ENCODE data around the gene TIMM50. TPM values are rescaled to one million over a fixed set of nuclear protein-coding genes. Genes with fewer than 3 reads are reported as not detected.
A peak's percentile ranks its signal among the peaks of the same experiment; 100 is the strongest.

The TIMM50 gene
- total and polyA plus RNA-seq, 2 of the 8 experiments (the other 6 are each of a cell fraction or from before 2014, with no cell fraction given): 155 to 187 TPM

DNA sequence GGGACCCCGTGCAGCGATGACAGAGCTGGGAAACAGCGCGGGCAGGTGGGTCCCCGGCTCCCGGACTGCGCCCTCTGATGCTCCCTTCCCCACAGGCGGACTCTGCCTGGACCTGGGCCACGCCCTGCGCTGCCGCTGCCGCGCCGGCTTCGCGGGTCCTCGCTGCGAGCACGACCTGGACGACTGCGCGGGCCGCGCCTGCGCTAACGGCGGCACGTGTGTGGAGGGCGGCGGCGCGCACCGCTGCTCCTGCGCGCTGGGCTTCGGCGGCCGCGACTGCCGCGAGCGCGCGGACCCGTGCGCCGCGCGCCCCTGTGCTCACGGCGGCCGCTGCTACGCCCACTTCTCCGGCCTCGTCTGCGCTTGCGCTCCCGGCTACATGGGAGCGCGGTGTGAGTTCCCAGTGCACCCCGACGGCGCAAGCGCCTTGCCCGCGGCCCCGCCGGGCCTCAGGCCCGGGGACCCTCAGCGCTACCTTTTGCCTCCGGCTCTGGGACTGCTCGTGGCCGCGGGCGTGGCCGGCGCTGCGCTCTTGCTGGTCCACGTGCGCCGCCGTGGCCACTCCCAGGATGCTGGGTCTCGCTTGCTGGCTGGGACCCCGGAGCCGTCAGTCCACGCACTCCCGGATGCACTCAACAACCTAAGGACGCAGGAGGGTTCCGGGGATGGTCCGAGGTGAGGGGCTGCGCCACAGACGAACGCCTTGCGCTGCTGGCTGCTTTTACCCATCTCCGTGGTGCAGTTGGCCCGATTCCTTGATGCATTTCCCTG lies 26.5 kb downstream of the TIMM50 start:
- H2BK15ac ChIP-seq (ENCODE audit: low read length): peak overlapping the region; percentile 72; the same call in 1 of the 2 replicates
- no peak overlapping the region for H2BK120ac ChIP-seq (replicated peaks; ENCODE audit: low read depth, low read length)
- peak overlapping the region in 1 of 4 experiments; percentile 1; a peak in 1 of 7 replicates for H3K9ac ChIP-seq (replicated peaks in 1 of 4; ENCODE audit: extremely low read depth in 1 of 4, low read depth in 3 of 4, low read length in 3 of 4)
- peak overlapping the region; percentile 63 for H3K56ac ChIP-seq (replicated peaks; ENCODE audit: insufficient read length, low read depth, low read length)
- no peak overlapping the region for H3K14ac ChIP-seq (ENCODE audit: insufficient read length)
- H3K36me3 ChIP-seq (ENCODE audit: control insufficient read depth in 2 of 4, insufficient read depth in 4 of 4, low read length in 3 of 4): no peaks in the 10 kb centered on the region
- no peaks in the 10 kb centered on the region for H3K79me2 ChIP-seq (ENCODE audit: control insufficient read depth in 1 of 2, insufficient read depth in 2 of 2, low read length in 2 of 2)
- no peak overlapping the region for H3K4ac ChIP-seq (replicated peaks; ENCODE audit: insufficient read length, low read depth, low read length)
- peak overlapping the region; percentile 35; the same call in 1 of the 2 replicates for H4K8ac ChIP-seq (ENCODE audit: extremely low read depth, insufficient read depth, low read length)
- peaks cover 7% of the 10 kb centered on the region for H3K23me2 ChIP-seq (ENCODE audit: low read depth, low read length)
- no peak overlapping the region for H2BK20ac ChIP-seq (ENCODE audit: low read length)
- H4K5ac ChIP-seq (ENCODE audit: insufficient read length, low read depth, low read length): no peak overlapping the region
- 4% methylated on average over 63 of the region's 96 CpGs; no CpG with 5 or more reads in 1 of the 2 experiments for WGBS, 2 experiments (ENCODE audit: extremely low coverage in 1 of 2, insufficient coverage in 1 of 2, insufficient read length in 1 of 2, insufficient replicate concordance in 2 of 2, low coverage in 1 of 2, low lambda C conversion rate in 2 of 2, missing lambda C conversion rate in 1 of 2)
- H4K91ac ChIP-seq (replicated peaks; ENCODE audit: insufficient read length, low read length): peak overlapping the region; percentile 72
- no peak overlapping the region for H3K23ac ChIP-seq (ENCODE audit: insufficient read length)
- H3K9me3 ChIP-seq (ENCODE audit: insufficient read depth in 2 of 2, low read depth in 1 of 2, low read length in 1 of 2): peaks cover 3 to 6% of the 10 kb centered on the region in 2 experiments; a peak in 2 of 4 replicates
- ChIA-PET CTCF (ENCODE audit: partially characterized antibody) (interaction anchor here (0.9 to 1.9 kb wide), 7 partner anchors 10 to 258 kb away, joined by 3 to 11 read pairs (median 5); partner anchors contain the start of gene EID2B), POLR2A (ENCODE audit: partially characterized antibody) (interaction anchor here (0.5 to 3.4 kb wide), 14 partner anchors 9 to 164 kb away, joined by 3 to 15 read pairs (median 3); partner anchors contain the start of gene DLL3)
- H2BK5ac ChIP-seq (ENCODE audit: low read depth, low read length): no peak overlapping the region
- H4K20me1 ChIP-seq (replicated peaks in 1 of 2; ENCODE audit: control insufficient read depth in 1 of 2, insufficient read depth in 2 of 2, low read length in 2 of 2): peaks cover 0 to 3% of the 10 kb centered on the region in 2 experiments
- H3K27ac ChIP-seq (ENCODE audit: low read depth, low read length): no peak overlapping the region
- peak; percentile 47 to 81 for DNase-seq (ENCODE audit: low read depth in 1 of 2, low spot score in 2 of 2)
- H2AFZ ChIP-seq (ENCODE audit: low read length): peak overlapping the region; percentile 78
- no peak overlapping the region for H2BK12ac ChIP-seq (ENCODE audit: low read depth, low read length)
- peaks cover 29 to 70% (median 63%) of the 10 kb centered on the region in 4 experiments for H3K27me3 ChIP-seq (replicated peaks in 1 of 4; ENCODE audit: control insufficient read depth in 3 of 4, extremely low read depth in 1 of 4, insufficient read depth in 3 of 4, low read length in 3 of 4)
- no peak for FAIRE-seq
- H3K4me3 ChIP-seq (ENCODE audit: extremely low read depth in 1 of 4, insufficient read depth in 2 of 4, low read depth in 3 of 4, low read length in 4 of 4): peak overlapping the region; percentile 52 to 91 (median 72)
- peaks cover 0 to 4% (median 0%) of the 10 kb centered on the region in 4 experiments; a peak in 2 of 7 replicates for H3K4me1 ChIP-seq (replicated peaks in 1 of 4; ENCODE audit: control insufficient read depth in 3 of 4, insufficient read depth in 4 of 4, low read length in 3 of 4)
- no peaks in the 10 kb centered on the region for H3K79me1 ChIP-seq (ENCODE audit: low read depth, low read length)
- peak overlapping the region; percentile 71 for H3K18ac ChIP-seq (ENCODE audit: extremely low read depth, low read length)
- H3K4me2 ChIP-seq (ENCODE audit: insufficient read depth in 1 of 2, low read depth in 2 of 2, low read length in 2 of 2): peak overlapping the region; percentile 86 to 98
- H2AK5ac ChIP-seq (ENCODE audit: low read depth, low read length): no peak overlapping the region
- TF ChIP-seq POLR2A (IDR thresholded peaks at IDR 0.05; ENCODE audit: control extremely low read depth in 1 of 2, low read depth in 2 of 2, low read length in 2 of 2) (no peak), JUN (IDR thresholded peaks at IDR 0.05; ENCODE audit: low read depth, low read length) (no peak)

Data from H1 (cell line).